IMR-90 (cell line): Measurements from ENCODE around the gene CADM4. TPM values are rescaled to one million over a fixed set of nuclear protein-coding genes. Genes with fewer than 3 reads are reported as not detected.
A peak's percentile ranks its signal among the peaks of the same experiment; 100 is the strongest.

Experiments used
- ATAC-seq: fragments of 200-7000 bp; cut with Tn5 transposase; 2 replicates; pipeline ENCODE4 v1.9.1; 2020; ENCODE audit warnings: low read depth, mild to moderate bottlenecking, moderate library complexity
- BruUV-seq: library from RNA; stranded (reverse); fragments of 400-500 nt; replicated peaks from 2 replicates; lab custom pipeline; 2021; lab: Mats Ljungman, UMichigan
- CTCF ChIA-PET: fragments of 300-600 bp; formaldehyde crosslinking; extraction: SDS; loops from one replicate; lab custom pipeline; 2021; ENCODE audit warnings: antibody characterized with exemption; lab: Yijun Ruan, JAX
- POLR2A ChIA-PET: fragments of 300-600 bp; sonication (Branson Sonifier 250); formaldehyde crosslinking; loops from one replicate; lab custom pipeline; 2022; ENCODE audit warnings: antibody characterized with exemption; ENCODE audit not compliant: unreplicated experiment; lab: Charles Lee
- DNase-seq: peaks from one replicate; pipeline ENCODE4 v3.0.0; 2013
- H2AFZ ChIP-seq: replicated peaks from 2 replicates; pipeline ENCODE3; 2013; ENCODE audit warnings: low read length, mild to moderate bottlenecking; ENCODE audit not compliant: poor library complexity
- H2AK5ac ChIP-seq: 2 replicates; pipeline ENCODE4 v1.6.1; 2013; ENCODE audit warnings: low read depth, low read length, inconsistent platforms
- H2AK9ac ChIP-seq: replicated peaks from 2 replicates; pipeline ENCODE3; 2013; ENCODE audit warnings: mild to moderate bottlenecking, low read depth, low read length, moderate library complexity; ENCODE audit not compliant: poor library complexity
- H2BK120ac ChIP-seq: 2 replicates; pipeline ENCODE4 v1.6.1; 2013; ENCODE audit warnings: low read depth, low read length, inconsistent platforms
- H2BK15ac ChIP-seq: 3 replicates; pipeline ENCODE4 v1.6.1; 2013; ENCODE audit warnings: low read depth, low read length, inconsistent platforms
- H2BK20ac ChIP-seq: 2 replicates; pipeline ENCODE4 v1.6.1; 2013; ENCODE audit warnings: low read depth, mild to moderate bottlenecking, inconsistent platforms, low read length, moderate library complexity
- H2BK5ac ChIP-seq: 2 replicates; pipeline ENCODE4 v1.6.1; 2013; ENCODE audit warnings: mild to moderate bottlenecking, low read depth, low read length, inconsistent platforms; ENCODE audit not compliant: poor library complexity, severe bottlenecking
- H3K14ac ChIP-seq: replicated peaks from 2 replicates; pipeline ENCODE4 v1.6.1; 2013; ENCODE audit warnings: low read depth, low read length, inconsistent platforms
- H3K18ac ChIP-seq: 2 replicates; pipeline ENCODE4 v1.6.1; 2013; ENCODE audit warnings: low read depth, low read length, control low read depth
- H3K23ac ChIP-seq: 2 replicates; pipeline ENCODE4 v1.6.1; 2013; ENCODE audit warnings: low read depth, low read length, inconsistent platforms
- H3K27ac ChIP-seq: 2 replicates; pipeline ENCODE4 v1.5.1; 2013; ENCODE audit warnings: mild to moderate bottlenecking, control low read depth, low read length; ENCODE audit not compliant: insufficient read depth
- H3K27me3 ChIP-seq: 2 replicates; pipeline ENCODE4 v1.6.1; 2013; ENCODE audit warnings: low read length; ENCODE audit not compliant: control insufficient read depth, insufficient read depth
- H3K36me3 ChIP-seq: 2 replicates; pipeline ENCODE4 v1.6.1; 2013; ENCODE audit warnings: low read length, mixed read lengths; ENCODE audit not compliant: control insufficient read depth, insufficient read depth
- H3K4ac ChIP-seq: 2 replicates; pipeline ENCODE4 v1.6.1; 2013; ENCODE audit warnings: low read depth, low read length, inconsistent platforms
- H3K4me1 ChIP-seq: 2 replicates; pipeline ENCODE4 v1.6.1; 2013; ENCODE audit warnings: low read length, mixed read lengths; ENCODE audit not compliant: control insufficient read depth, insufficient read depth
- H3K4me2 ChIP-seq: 2 replicates; pipeline ENCODE4 v1.6.1; 2013; ENCODE audit warnings: low read depth, mild to moderate bottlenecking, control low read depth, low read length, moderate library complexity
- H3K4me3 ChIP-seq: 2 replicates; pipeline ENCODE4 v1.5.1; 2013; ENCODE audit warnings: low read depth, mild to moderate bottlenecking, control low read depth, low read length, moderate library complexity; ENCODE audit not compliant: insufficient read depth
- H3K56ac ChIP-seq: 2 replicates; pipeline ENCODE4 v1.6.1; 2013; ENCODE audit warnings: low read length, inconsistent platforms; ENCODE audit not compliant: insufficient read depth; ENCODE audit errors: extremely low read depth
- H3K79me1 ChIP-seq, 2 experiments: 2 replicates each; pipeline ENCODE4 v1.6.1; 2013; ENCODE audit warnings: low read length in 2 of 2, inconsistent platforms in 1 of 2, low read depth in 1 of 2
- H3K9ac ChIP-seq: 2 replicates; pipeline ENCODE4 v1.6.1; 2013; ENCODE audit warnings: low read depth, low read length, control low read depth
- H3K9me1 ChIP-seq: 2 replicates; pipeline ENCODE4 v1.6.1; 2013; ENCODE audit warnings: low read length, inconsistent platforms; ENCODE audit not compliant: insufficient read depth
- H3K9me3 ChIP-seq: 2 replicates; pipeline ENCODE4 v1.6.1; 2013; ENCODE audit warnings: low read length; ENCODE audit not compliant: control insufficient read depth, insufficient read depth
- H4K20me1 ChIP-seq: 2 replicates; pipeline ENCODE4 v1.6.1; 2013; ENCODE audit warnings: low read length, inconsistent platforms; ENCODE audit not compliant: insufficient read depth
- H4K5ac ChIP-seq: 2 replicates; pipeline ENCODE4 v1.6.1; 2013; ENCODE audit warnings: mild to moderate bottlenecking, low read depth, low read length, control low read depth
- H4K8ac ChIP-seq, 2 experiments: 2 replicates each; pipeline ENCODE4 v1.6.1; 2013; ENCODE audit warnings: low read depth in 2 of 2, low read length in 2 of 2, control low read depth in 1 of 2, inconsistent platforms in 1 of 2
- H4K91ac ChIP-seq: 2 replicates; pipeline ENCODE4 v1.6.1; 2013; ENCODE audit warnings: low read depth, low read length, inconsistent platforms; ENCODE audit not compliant: insufficient read depth
- CEBPB ChIP-seq: IDR thresholded peaks from 2 replicates; pipeline ENCODE4 v1.6.1; 2012; ENCODE audit warnings: low read depth, low read length, improper control_type of control experiment
- MAFK ChIP-seq: IDR thresholded peaks from 2 replicates; pipeline ENCODE4 v1.6.1; 2012; ENCODE audit warnings: low read depth, low read length, improper control_type of control experiment
- MAZ ChIP-seq: IDR thresholded peaks from 2 replicates; pipeline ENCODE4 v1.6.1; 2012; ENCODE audit warnings: low read depth, mild to moderate bottlenecking, low read length, improper control_type of control experiment, moderate library complexity, borderline replicate concordance
- MXI1 ChIP-seq: IDR thresholded peaks from 2 replicates; pipeline ENCODE4 v1.6.1; 2012; ENCODE audit warnings: low read depth, mild to moderate bottlenecking, low read length, moderate library complexity, borderline replicate concordance
- NFE2L2 ChIP-seq: fragments of 150-350 bp; IDR thresholded peaks from 2 replicates; pipeline ENCODE4 v1.6.1; 2016; ENCODE audit warnings: low read depth, mild to moderate bottlenecking, low read length
- RFX5 ChIP-seq: IDR thresholded peaks from 2 replicates; pipeline ENCODE4 v1.8.0; 2012; ENCODE audit warnings: low read depth, mild to moderate bottlenecking, low read length, moderate library complexity
- WGBS, 2 experiments: methylation state at CpG; one replicate each; pipeline versions ENCODE4 v1.1.5 to v1.1.7; 2013; ENCODE audit warnings: missing lambda C conversion rate in 2 of 2; ENCODE audit not compliant: insufficient read length in 1 of 2; ENCODE audit errors: extremely low coverage in 2 of 2; 5-methylcytosine and 5-hydroxymethylcytosine counted together
- dilution Hi-C: fragments of 300-500 bp; cut with HindIII; formaldehyde crosslinking; loops from one replicate; pipeline ENCODE4 v1.14.3; 2018; ENCODE audit warnings: low sequenced_read_pairs; ENCODE audit not compliant: unreplicated experiment
- in situ Hi-C: fragments of 300-500 bp; cut with MboI; formaldehyde crosslinking; loops from 3 replicates; pipeline ENCODE4 v1.14.3; 2019; ENCODE audit warnings: low sequenced_read_pairs, inconsistent platforms, mixed read lengths
- intact Hi-C: fragments of 100-400 bp; cut with micrococcal nuclease; formaldehyde crosslinking; loops from 2 replicates; pipeline ENCODE4 v1.10.0; 2022
- polyA plus RNA-seq, 3 experiments: library from polyadenylated mRNA; depleted of rRNA; stranded (reverse); fragments of >200 nt; gene quantifications; 2 replicates each; pipeline ENCODE4 v1.2.3, GENCODE V29; 2012; ENCODE audit warnings: low replicate concordance in 1 of 3
- total RNA-seq: library from RNA; depleted of rRNA; stranded (reverse); fragments of >200 nt; gene quantifications from 2 replicates; pipeline ENCODE4 v1.2.3, GENCODE V29; 2012
- TF ChIP-seq, protein P1 (sequence below): fragments of 150-350 bp; IDR thresholded peaks from 2 replicates; pipeline ENCODE4 v1.6.1; 2016; ENCODE audit warnings: low read depth, mild to moderate bottlenecking, low read length, moderate library complexity, borderline replicate concordance

The CADM4 gene
- total and polyA plus RNA-seq, 2 of the 4 experiments (the other 2 are of a cell fraction) = 2.0 to 4.9 TPM

DNA sequence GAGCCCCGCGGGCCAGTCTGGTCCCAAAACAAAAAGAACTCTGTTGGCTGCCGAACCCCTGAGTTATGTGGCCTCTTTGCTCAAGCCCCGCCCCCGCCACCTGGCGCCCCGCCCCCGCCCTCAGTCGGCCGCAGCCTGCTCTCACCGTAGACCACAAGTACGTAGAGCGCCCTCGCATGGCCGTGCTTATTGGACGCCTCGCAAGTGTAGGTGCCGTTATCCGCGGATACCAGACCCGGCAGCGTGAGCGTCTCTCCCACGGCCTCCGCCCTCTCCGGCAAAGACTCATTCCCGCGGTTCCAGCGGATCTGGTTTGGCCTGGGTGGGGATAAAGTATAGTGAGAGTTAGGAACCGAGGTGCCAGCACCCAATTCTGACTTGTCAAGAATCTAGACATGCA is 14.7 kb downstream of the CADM4 start:
- Histone ChIP-seq H4K5ac (no peak overlapping the region), H2BK20ac (no peak overlapping the region), H2AK5ac (no peak overlapping the region), H3K27ac (no peak overlapping the region), H4K91ac (no peak overlapping the region), H3K9me1 (0 out of 2 replicates have a peak, but pooled peaks cover 3% of the 10 kb centered on the region), H3K4me2 (no peak overlapping the region), H3K4me1 (peaks cover 3% of the 10 kb centered on the region), H3K4ac (no peak overlapping the region), H3K14ac (no peak overlapping the region), H2BK120ac (no peak overlapping the region), H3K79me1 (peaks cover 8 to 12% of the 10 kb centered on the region in 2 experiments; a peak in 3 of 4 replicates), H3K56ac (no peak overlapping the region), H2AK9ac (no peak overlapping the region), H3K27me3 (no peaks in the 10 kb centered on the region), H4K20me1 (no peaks in the 10 kb centered on the region), H3K18ac (no peak overlapping the region), H3K9me3 (no peaks in the 10 kb centered on the region), H3K36me3 (no peaks in the 10 kb centered on the region), H4K8ac (no peak overlapping the region), H3K23ac (no peak overlapping the region), H2BK5ac (no peak overlapping the region), H3K9ac (no peak overlapping the region), H3K4me3 (no peak overlapping the region), H2BK15ac (no peak overlapping the region), H2AFZ (no peak overlapping the region)
- ATAC-seq (no peak), DNase-seq (peak; percentile 8)
- ChIA-PET CTCF (no interaction called here), POLR2A (no interaction called here)
- dilution Hi-C loops = no loop called here
- TF ChIP-seq NFE2L2 (no peak), CEBPB (no peak), MAFK (no peak), MAZ (no peak), RFX5 (no peak), MXI1 (no peak)
- TF ChIP-seq, protein P1, sequence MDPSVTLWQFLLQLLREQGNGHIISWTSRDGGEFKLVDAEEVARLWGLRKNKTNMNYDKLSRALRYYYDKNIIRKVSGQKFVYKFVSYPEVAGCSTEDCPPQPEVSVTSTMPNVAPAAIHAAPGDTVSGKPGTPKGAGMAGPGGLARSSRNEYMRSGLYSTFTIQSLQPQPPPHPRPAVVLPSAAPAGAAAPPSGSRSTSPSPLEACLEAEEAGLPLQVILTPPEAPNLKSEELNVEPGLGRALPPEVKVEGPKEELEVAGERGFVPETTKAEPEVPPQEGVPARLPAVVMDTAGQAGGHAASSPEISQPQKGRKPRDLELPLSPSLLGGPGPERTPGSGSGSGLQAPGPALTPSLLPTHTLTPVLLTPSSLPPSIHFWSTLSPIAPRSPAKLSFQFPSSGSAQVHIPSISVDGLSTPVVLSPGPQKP = no peak
- 30% methylated on average over 2 of the region's 30 CpGs; no CpG with 5 or more reads in 1 of the 2 experiments for WGBS, 2 experiments
- no TSS peak for BruUV-seq
- intact Hi-C loops = no loop called here
- in situ Hi-C loops = no loop called here
